ENCODE measurements around the gene TEKT2.

TEKT2 gene

GRCh38 chr1:36134505-36135329 is 50.8 kb downstream of the TEKT2 start:
- DNase-seq: no peak

- DNase-seq: no peak
Observed at GRCh38 chr1:36135330-36135667, 51.4 kb downstream of the TEKT2 start.

GRCh38 chr1:36135796-36136195 is 51.9 kb downstream of the TEKT2 start:
- DNase-seq: no peak

- peak; percentile 17 for DNase-seq
Observed at GRCh38 chr1:36136535-36136934, 52.6 kb downstream of the TEKT2 start.

GRCh38 chr1:36137226-36137625 is 53.3 kb downstream of the TEKT2 start:
- DNase-seq: no peak

GRCh38 chr1:36137776-36138175 is 53.9 kb downstream of the TEKT2 start:
- peak; percentile 86 for DNase-seq
